MM.1S (cell line): ENCODE results near the gene ADGRL3.

Experiments
- CTCF ChIP-seq: fragments of 300-600 bp; sonication (generic); IDR thresholded peaks from 2 replicates; pipeline ENCODE4 v1.5.1; 2016; ENCODE audit warnings: antibody characterized with exemption, low read length, mixed read lengths
- EZH2 ChIP-seq: fragments of 300-600 bp; sonication (generic); optimal IDR thresholded peaks from 2 replicates; pipeline ENCODE3; 2017; ENCODE audit warnings: low read depth, mild to moderate bottlenecking, antibody characterized with exemption, low read length, mixed read lengths
- EZH2phosphoT487 ChIP-seq: fragments of 300-600 bp; sonication (generic); IDR thresholded peaks from 2 replicates; pipeline ENCODE4 v1.6.1; 2018; ENCODE audit warnings: antibody characterized with exemption, low read length

- TF ChIP-seq CTCF = no peak
- TF ChIP-seq EZH2phosphoT487 = no peak
- no peak for TF ChIP-seq EZH2
Observed at GRCh38 chr4:61528595-61528994, 328.5 kb downstream of the ADGRL3 start.
